ENCODE data around the gene RAB43. TPM values are rescaled to one million over a fixed set of nuclear protein-coding genes. Genes with fewer than 3 reads are reported as not detected.

RAB43 gene
- polyA plus RNA-seq, 1 of the 3 experiments (the other 2 are of a cell fraction): 9.5 TPM

GRCh38 chr3:129061888-129062834, 59.4 kb downstream of the RAB43 start:
- Histone ChIP-seq H3K4me2 (no peak overlapping the region), H3K27ac (ENCODE audit: low read depth in 2 of 2, low read length in 1 of 2) (peak overlapping the region in 1 of 2 experiments; percentile 50; a peak in 2 of 4 replicates), H3K79me2 (ENCODE audit: insufficient read depth) (no peaks in the 10 kb centered on the region), H3K9me3 (no peaks in the 10 kb centered on the region), H2AFZ (ENCODE audit: low read depth) (no peak overlapping the region), H3K36me3 (replicated peaks in 1 of 2; ENCODE audit: control insufficient read depth in 1 of 2, insufficient read depth in 2 of 2, low read length in 1 of 2) (no peaks in the 10 kb centered on the region), H3K4me1 (ENCODE audit: control insufficient read depth in 1 of 2, insufficient read depth in 2 of 2, low read depth in 1 of 2, low read length in 1 of 2) (peaks cover 0 to 29% of the 10 kb centered on the region in 2 experiments; a peak in 1 of 4 replicates), H3K9me2 (no peaks in the 10 kb centered on the region), H3K4me3 (ENCODE audit: low read depth in 2 of 2, low read length in 1 of 2) (no peak overlapping the region), H3F3A (replicated peaks; ENCODE audit: insufficient read depth) (no peaks in the 10 kb centered on the region), H3K9ac (no peak overlapping the region), H4K20me1 (ENCODE audit: insufficient read depth) (no peaks in the 10 kb centered on the region), H3K27me3 (ENCODE audit: insufficient read depth) (peaks cover 9% of the 10 kb centered on the region; the same call in 1 of the 2 replicates)
- POLR2A ChIA-PET: no interaction called here
- CTCF ChIA-PET: interaction anchor here (0.8 to 2.9 kb wide), 4 partner anchors 9 to 184 kb away, joined by 3 to 22 read pairs (median 4); no protein-coding TSS in a partner anchor
- peak; percentile 83 for DNase-seq
- TF ChIP-seq SMC3 (IDR thresholded peaks at IDR 0.05; ENCODE audit: low read depth, low read length) (no peak), EP300 (IDR thresholded peaks at IDR 0.05; ENCODE audit: borderline replicate concordance in 1 of 2, low read depth in 1 of 2, low read length in 1 of 2) (peak in 1 of 2 experiments; percentile 28; a peak in 1 of 4 replicates)
- WGBS (ENCODE audit: low lambda C conversion rate): 65% methylated on average over 15 of the region's 32 CpGs

DNA sequence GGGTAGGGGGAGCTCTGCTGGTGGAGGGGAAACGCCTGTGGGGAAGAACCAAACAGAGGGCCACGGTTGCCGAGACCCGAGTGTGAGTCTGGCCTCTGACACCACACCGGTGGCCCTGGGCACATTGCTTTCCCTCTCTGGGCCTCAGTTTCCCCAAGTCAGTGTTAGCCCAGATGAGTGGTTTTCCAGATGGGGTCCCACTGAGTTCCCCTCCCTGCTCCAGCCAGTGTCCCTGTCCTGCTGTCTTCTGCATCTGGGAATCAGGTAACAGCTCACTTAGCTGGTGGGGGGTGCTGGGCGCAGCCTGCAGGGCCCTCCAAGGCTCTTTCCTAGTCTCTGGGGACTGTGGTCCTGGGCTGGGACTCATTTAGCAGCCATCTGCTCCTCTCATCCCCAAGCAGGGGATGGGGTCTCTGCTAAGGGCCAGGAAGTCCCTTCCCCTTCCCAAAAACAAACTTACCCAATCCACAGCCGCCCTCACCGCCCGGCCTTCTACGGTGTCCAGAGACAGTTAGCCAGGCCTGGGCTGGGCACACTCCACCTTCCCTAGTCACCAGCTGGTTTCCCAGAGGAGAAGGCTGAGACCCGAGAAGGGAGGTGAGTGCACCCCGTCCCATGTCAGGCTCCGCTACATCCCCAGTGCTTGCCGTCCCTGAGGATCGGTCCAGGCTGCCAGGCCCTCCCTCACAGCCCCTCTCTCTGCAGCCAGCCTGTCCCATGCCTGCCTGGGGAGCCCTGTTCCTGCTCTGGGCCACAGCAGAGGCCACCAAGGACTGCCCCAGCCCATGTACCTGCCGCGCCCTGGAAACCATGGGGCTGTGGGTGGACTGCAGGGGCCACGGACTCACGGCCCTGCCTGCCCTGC, 60.3 kb downstream of the RAB43 start:
- H3K4me2 ChIP-seq: no peak overlapping the region
- no peak overlapping the region for H3K9ac ChIP-seq
- H3K79me2 ChIP-seq (ENCODE audit: insufficient read depth): no peaks in the 10 kb centered on the region
- peak overlapping the region in 1 of 2 experiments; percentile 50; a peak in 1 of 4 replicates for H3K27ac ChIP-seq (ENCODE audit: low read depth in 2 of 2, low read length in 1 of 2)
- H4K20me1 ChIP-seq (ENCODE audit: insufficient read depth): no peaks in the 10 kb centered on the region
- H3K9me2 ChIP-seq: no peaks in the 10 kb centered on the region
- 92% methylated on average over 12 of the region's 19 CpGs for WGBS (ENCODE audit: low lambda C conversion rate)
- POLR2A ChIA-PET: no interaction called here
- no peak for DNase-seq
- no peaks in the 10 kb centered on the region for H3F3A ChIP-seq (replicated peaks; ENCODE audit: insufficient read depth)
- H3K4me3 ChIP-seq (ENCODE audit: low read depth in 2 of 2, low read length in 1 of 2): no peak overlapping the region
- peaks cover 0 to 29% of the 10 kb centered on the region in 2 experiments; a peak in 1 of 4 replicates for H3K4me1 ChIP-seq (ENCODE audit: control insufficient read depth in 1 of 2, insufficient read depth in 2 of 2, low read depth in 1 of 2, low read length in 1 of 2)
- no peaks in the 10 kb centered on the region for H3K9me3 ChIP-seq
- no peak overlapping the region for H2AFZ ChIP-seq (ENCODE audit: low read depth)
- H3K27me3 ChIP-seq (ENCODE audit: insufficient read depth): peaks cover 11% of the 10 kb centered on the region; the same call in 1 of the 2 replicates
- CTCF ChIA-PET: interaction anchor here (1.0 to 2.9 kb wide), 3 partner anchors 8 to 185 kb away, joined by 4 to 22 read pairs (median 5); no protein-coding TSS in a partner anchor
- no peaks in the 10 kb centered on the region for H3K36me3 ChIP-seq (replicated peaks in 1 of 2; ENCODE audit: control insufficient read depth in 1 of 2, insufficient read depth in 2 of 2, low read length in 1 of 2)
- TF ChIP-seq ELF1 (IDR thresholded peaks at IDR 0.05) (no peak), RCOR1 (IDR thresholded peaks at IDR 0.05; ENCODE audit: low read length) (no peak), FOSL2 (IDR thresholded peaks at IDR 0.05; ENCODE audit: borderline replicate concordance, low read depth) (no peak), USF1 (IDR thresholded peaks at IDR 0.05; ENCODE audit: borderline replicate concordance, low read depth) (no peak), FOXJ3 (CRISPR knock-in tag; IDR thresholded peaks at IDR 0.05) (no peak), MXI1 (IDR thresholded peaks at IDR 0.05; ENCODE audit: low read depth, low read length) (no peak), RAD21 (IDR thresholded peaks at IDR 0.05; ENCODE audit: low read length) (no peak), SIN3A (IDR thresholded peaks at IDR 0.05; ENCODE audit: borderline replicate concordance, low read depth, low read length) (no peak), NRF1 (IDR thresholded peaks at IDR 0.05; ENCODE audit: low read depth, low read length) (no peak), CHD2 (IDR thresholded peaks at IDR 0.05; ENCODE audit: low read length, partially characterized antibody) (no peak), TEAD4 (IDR thresholded peaks at IDR 0.05; ENCODE audit: borderline replicate concordance, insufficient read depth) (no peak), FOXM1 (IDR thresholded peaks at IDR 0.05; ENCODE audit: low read depth) (no peak), RFX5 (IDR thresholded peaks at IDR 0.05; ENCODE audit: low read length) (no peak), SMC3 (IDR thresholded peaks at IDR 0.05; ENCODE audit: low read depth, low read length) (no peak), PBX3 (IDR thresholded peaks at IDR 0.05) (no peak), TCF12 (IDR thresholded peaks at IDR 0.05) (no peak), CTCF (IDR thresholded peaks at IDR 0.05) (no peak)
